NCI-H748 treated with DMSO at 0.1 percent for 48 hours (cell line): ENCODE measurements around the gene PTGDR2.
A peak's percentile ranks its signal among the peaks of the same experiment; 100 is the strongest.
"Not testable (repeated sequence)": the region's sequence is repeated elsewhere in the genome, so short reads cannot be mapped to it uniquely, and the experiment has no call there.

Experiments used
- DNase-seq: peaks from one replicate; lab custom pipeline; 2025; lab: John Stamatoyannopoulos, UW

The PTGDR2 gene

DNA sequence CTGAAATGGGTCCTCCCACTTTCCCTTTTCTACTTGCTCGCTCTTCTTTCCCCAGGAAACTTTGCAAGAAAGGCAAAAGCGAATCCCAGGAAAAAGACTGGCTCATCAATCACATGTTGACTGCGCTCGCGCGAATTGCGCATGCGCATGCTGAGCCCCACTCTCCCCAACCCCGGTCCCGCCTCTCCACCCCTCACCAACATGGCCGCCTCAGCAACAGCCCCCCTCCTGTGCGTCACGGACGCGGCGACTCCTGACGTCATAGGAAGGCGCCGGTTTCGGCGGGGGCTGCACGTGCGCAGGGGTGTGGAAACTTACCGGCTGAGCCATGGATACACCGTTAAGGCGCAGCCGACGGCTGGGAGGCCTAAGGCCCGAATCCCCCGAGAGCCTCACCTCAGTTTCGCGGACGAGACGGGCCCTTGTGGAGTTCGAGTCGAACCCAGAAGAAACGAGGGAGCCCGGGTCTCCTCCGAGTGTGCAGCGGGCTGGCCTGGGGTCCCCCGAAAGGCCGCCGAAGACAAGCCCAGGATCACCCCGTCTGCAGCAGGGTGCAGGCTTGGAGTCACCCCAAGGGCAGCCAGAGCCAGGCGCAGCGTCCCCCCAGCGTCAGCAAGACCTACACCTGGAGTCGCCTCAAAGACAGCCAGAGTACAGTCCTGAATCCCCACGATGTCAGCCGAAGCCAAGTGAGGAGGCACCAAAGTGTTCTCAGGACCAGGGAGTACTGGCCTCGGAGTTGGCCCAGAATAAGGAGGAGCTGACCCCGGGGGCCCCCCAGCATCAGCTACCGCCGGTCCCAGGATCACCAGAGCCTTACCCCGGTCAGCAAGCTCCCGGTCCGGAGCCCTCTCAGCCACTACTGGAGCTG is 13.7 kb downstream of the PTGDR2 start, which contains the start of gene CCDC86:
Gene CCDC86 (plus strand): TSS at position 317 of the 871 bp plus-strand sequence. CDS start 12 bp downstream, at position 329.
- peak; percentile 78 for DNase-seq

- no peak for DNase-seq
Observed at GRCh38 chr11:60840470-60841430, 15.0 kb downstream of the PTGDR2 start.

GRCh38 chr11:60838132-60838531 is 17.6 kb downstream of the PTGDR2 start:
- no peak for DNase-seq

DNA sequence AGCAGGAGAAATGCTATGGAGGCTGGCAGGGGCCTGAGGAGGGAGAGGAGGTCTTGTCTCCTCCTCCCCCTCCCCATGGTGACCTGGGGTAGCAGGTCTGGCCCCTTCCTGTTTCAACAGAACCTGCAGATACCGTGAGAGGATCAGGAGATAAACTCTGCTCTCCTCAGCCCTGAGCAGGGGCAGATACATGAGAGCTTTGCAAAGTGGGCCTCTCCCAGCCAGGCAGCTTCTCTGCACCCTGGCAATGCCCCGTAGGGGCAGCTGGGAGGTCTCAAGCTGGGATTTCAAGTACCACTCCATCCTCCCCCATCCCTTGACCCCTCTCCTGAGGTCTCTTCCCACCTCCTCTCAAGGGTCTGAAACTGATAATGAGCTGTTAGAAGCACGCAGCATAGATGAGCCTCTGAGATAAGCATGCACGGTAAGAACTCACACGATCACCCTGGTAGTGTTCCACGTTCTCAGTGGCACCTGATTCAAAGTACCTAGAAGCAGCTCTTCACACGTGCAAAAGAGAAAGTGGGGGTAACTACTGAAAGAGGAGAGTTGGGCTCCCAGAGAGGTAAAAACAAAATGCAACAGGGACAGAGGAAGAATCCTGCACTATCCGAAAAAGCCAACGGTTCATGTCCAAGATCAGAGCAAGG is 18.8 kb downstream of the PTGDR2 start:
- no peak for DNase-seq

GRCh38 chr11:60835534-60835846 is 20.3 kb downstream of the PTGDR2 start:
- no peak for DNase-seq

GRCh38 chr11:60834742-60835533 is 20.8 kb downstream of the PTGDR2 start:
- DNase-seq, result no peak

DNA sequence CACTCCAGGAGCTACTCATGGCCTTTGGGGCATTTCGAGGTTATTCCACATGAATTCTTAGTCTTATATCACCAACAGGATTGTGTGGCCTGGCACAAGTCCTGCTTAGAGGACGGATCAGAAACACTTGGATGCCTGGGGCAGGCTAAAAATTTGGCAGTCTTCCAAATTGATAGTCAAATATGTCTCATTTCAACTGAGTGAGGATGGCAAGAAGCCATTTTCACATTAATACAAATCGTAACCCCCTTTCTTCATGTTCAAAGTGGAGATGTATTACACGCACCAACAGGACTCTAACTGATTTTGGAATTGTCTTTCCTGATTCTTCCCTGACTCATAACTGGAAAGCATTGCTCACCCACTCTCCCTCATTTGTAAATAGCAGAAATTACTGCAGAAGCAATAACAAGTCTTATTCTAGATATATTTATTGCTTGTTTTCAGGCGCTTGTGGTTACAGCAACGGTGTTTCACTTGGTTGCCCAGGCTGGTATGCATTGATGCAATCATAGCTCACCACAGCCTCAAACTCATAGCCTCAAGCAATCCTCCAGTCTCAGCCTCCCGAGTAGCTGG is 24.2 kb downstream of the PTGDR2 start:
- no peak for DNase-seq

- DNase-seq, result peak; percentile 72
Observed at GRCh38 chr11:60831143-60831500, 24.6 kb downstream of the PTGDR2 start.

DNA sequence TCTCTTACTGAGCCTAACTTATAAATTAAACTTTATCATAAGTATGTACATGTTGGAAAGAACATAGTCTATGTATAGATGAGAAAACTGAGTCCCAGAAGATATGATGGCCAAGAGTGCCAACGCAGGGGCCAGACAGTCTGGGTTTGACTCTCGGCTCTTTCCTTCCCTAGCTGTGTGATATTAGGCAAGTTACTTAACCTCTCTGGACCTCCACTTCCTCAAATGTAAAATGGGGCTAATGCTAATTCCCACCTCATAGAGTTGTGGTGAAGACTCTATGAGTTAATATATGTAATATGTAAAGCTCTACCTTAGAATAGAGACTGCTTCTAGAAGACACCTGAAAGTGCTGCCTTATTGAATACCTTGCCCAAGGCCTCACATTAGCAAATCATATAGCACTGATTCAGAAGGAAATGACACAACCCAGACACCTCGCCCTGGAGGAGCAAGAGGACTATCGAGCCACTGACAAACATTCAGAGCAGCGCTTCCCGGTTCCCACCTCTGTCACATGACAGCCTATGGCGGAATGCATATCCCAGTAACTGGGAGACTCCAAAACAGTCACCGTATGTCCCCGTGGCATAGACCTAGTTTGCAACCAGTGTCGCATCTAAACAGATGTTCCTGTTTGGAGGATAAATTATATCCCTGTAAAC is 25.1 kb downstream of the PTGDR2 start:
- DNase-seq, result no peak

DNA sequence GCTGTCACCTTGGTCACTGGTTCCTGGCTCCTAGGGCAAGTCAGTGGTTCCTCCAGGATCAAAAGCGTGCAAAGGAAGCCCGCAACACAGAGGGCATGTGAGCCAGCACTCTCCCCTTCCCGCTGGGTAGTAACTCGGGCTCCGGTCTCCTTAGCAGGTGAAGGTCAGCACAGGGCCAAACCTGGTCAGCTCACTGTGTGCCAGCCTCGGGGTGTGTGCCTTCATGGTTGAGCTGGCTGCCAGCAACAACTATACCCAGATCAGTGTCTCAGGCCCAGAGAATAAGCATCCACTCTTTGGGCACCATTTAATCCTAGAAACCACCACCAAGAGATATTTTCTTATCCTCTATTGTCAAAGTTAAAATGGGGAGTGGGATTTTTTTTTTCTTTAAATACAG is 30.0 kb downstream of the PTGDR2 start:
- no peak for DNase-seq

DNA sequence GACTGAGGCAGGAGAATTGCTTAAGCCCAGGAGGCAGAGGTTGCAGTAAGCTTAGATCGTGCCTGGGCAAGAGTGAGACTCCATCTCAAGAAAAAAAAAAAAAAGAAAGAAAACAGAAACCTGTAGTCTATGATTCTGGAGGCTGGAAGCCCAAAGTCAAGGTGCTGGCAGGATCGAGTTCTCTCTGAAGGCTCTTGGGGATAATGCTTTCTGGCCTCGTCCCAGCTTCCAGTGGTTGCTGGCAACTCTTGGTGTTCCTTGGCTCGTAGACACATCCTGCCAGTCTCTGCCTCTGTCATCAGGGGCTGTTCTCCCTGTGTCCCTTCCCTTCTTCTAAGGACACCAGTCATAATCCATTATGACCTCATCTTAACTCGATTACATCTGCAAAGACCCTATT is 30.6 kb downstream of the PTGDR2 start:
- no peak for DNase-seq

GRCh38 chr11:60823745-60824306 is 31.9 kb downstream of the PTGDR2 start:
- not testable (repeated sequence) for DNase-seq

GRCh38 chr11:60821827-60822599 is 33.7 kb downstream of the PTGDR2 start:
- DNase-seq, result no peak

- DNase-seq, result no peak
Observed at GRCh38 chr11:60818057-60818456, 37.7 kb downstream of the PTGDR2 start.

GRCh38 chr11:60816590-60817157 is 39.1 kb downstream of the PTGDR2 start:
- no peak for DNase-seq

DNA sequence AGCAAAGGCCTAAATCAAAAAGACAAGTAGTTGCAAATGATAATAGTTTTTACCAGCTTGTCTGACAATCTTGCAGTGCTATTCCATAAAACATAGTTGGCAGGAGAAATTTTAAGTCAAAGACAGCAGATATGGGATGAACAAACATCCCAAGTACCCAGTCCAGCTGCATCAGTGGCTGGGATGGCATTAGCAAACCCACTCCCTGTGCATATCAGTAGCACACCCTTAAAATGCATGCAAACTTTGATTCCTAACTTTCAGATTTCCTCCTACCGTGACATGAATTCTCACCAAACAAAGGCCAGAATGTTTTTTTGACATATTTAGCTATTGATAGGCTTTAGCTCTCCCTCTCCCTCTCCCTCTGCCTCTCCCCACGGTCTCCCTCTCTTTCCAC is 41.6 kb downstream of the PTGDR2 start:
- no peak for DNase-seq

- DNase-seq, result no peak
Observed at GRCh38 chr11:60813324-60813723, 42.4 kb downstream of the PTGDR2 start.

- DNase-seq, result no peak
Observed at GRCh38 chr11:60810569-60810968, 45.2 kb downstream of the PTGDR2 start.

GRCh38 chr11:60810151-60810550 is 45.6 kb downstream of the PTGDR2 start:
- DNase-seq, result no peak
